Loucy (cell line): Measurements from ENCODE around the gene SYNM.

Source experiments
- H2AFZ ChIP-seq: fragments of 200-600 bp; sonication (generic); 2 replicates; pipeline ENCODE4 v1.6.0; 2016; ENCODE audit warnings: antibody characterized with exemption, mild to moderate bottlenecking, low read length, moderate library complexity
- H3F3A ChIP-seq: fragments of 200-600 bp; 2 replicates; pipeline ENCODE4 v1.6.0; 2016; ENCODE audit warnings: antibody characterized with exemption, low read depth, mild to moderate bottlenecking
- H3K27me3 ChIP-seq: fragments of 200-600 bp; sonication (generic); 2 replicates; pipeline ENCODE4 v1.6.1; 2014; ENCODE audit warnings: low read length, mild to moderate bottlenecking; ENCODE audit not compliant: insufficient read depth, poor library complexity, severe bottlenecking
- H3K36me3 ChIP-seq: fragments of 200-600 bp; sonication (generic); 2 replicates; pipeline ENCODE4 v1.6.1; 2016; ENCODE audit warnings: low read length; ENCODE audit not compliant: insufficient read depth
- H3K4me1 ChIP-seq: fragments of 200-600 bp; sonication (generic); 2 replicates; pipeline ENCODE4 v1.5.1; 2014; ENCODE audit warnings: low read length, mild to moderate bottlenecking; ENCODE audit not compliant: insufficient read depth, poor library complexity, severe bottlenecking
- H3K4me2 ChIP-seq: fragments of 200-600 bp; sonication (generic); 2 replicates; pipeline ENCODE4 v1.6.0; 2014; ENCODE audit warnings: antibody characterized with exemption, low read length, low read depth, mild to moderate bottlenecking; ENCODE audit not compliant: poor library complexity, severe bottlenecking
- H3K4me3 ChIP-seq: fragments of 200-600 bp; sonication (generic); 2 replicates; pipeline ENCODE4 v1.5.1; 2014; ENCODE audit warnings: low read length, mild to moderate bottlenecking, mixed read lengths; ENCODE audit not compliant: poor library complexity, severe bottlenecking
- H3K79me2 ChIP-seq: fragments of 200-600 bp; sonication (generic); 2 replicates; pipeline ENCODE4 v1.6.1; 2014; ENCODE audit warnings: low read length; ENCODE audit not compliant: insufficient read depth
- H3K9ac ChIP-seq: fragments of 200-600 bp; sonication (generic); 2 replicates; pipeline ENCODE4 v1.6.0; 2014; ENCODE audit warnings: mild to moderate bottlenecking, low read depth, low read length, moderate library complexity; ENCODE audit not compliant: poor library complexity, severe bottlenecking
- H3K9me2 ChIP-seq: fragments of 200-600 bp; sonication (generic); replicated peaks from 2 replicates; pipeline ENCODE4 v1.6.1; 2016; ENCODE audit warnings: low read depth, low read length, mixed read lengths
- H3K9me3 ChIP-seq: fragments of 200-600 bp; sonication (generic); 2 replicates; pipeline ENCODE4 v1.6.1; 2014; ENCODE audit warnings: mild to moderate bottlenecking, antibody characterized with exemption, low read length, low read depth; ENCODE audit not compliant: insufficient read depth
- H4K20me1 ChIP-seq: fragments of 200-600 bp; sonication (generic); 2 replicates; pipeline ENCODE4 v1.6.0; 2014; ENCODE audit warnings: antibody characterized with exemption, low read length, mild to moderate bottlenecking; ENCODE audit not compliant: insufficient read depth, poor library complexity, severe bottlenecking
- EZH2phosphoT487 ChIP-seq: fragments of 200-600 bp; IDR thresholded peaks from 2 replicates; pipeline ENCODE4 v1.6.1; 2018; ENCODE audit warnings: antibody characterized with exemption, mild to moderate bottlenecking, moderate library complexity, borderline replicate concordance
- TF ChIP-seq, protein P1 (sequence below): fragments of 200-600 bp; sonication (generic); conservative IDR thresholded peaks from 2 replicates; pipeline ENCODE4 v1.5.1; 2014; ENCODE audit warnings: mild to moderate bottlenecking, antibody characterized with exemption, low read length

Gene SYNM

GRCh38 chr15:99101501-99101900, 3.4 kb upstream of the SYNM start:
- Histone ChIP-seq H3K9me2 (no peaks in the 10 kb centered on the region), H4K20me1 (no peaks in the 10 kb centered on the region), H3K4me3 (no peak overlapping the region), H2AFZ (no peak overlapping the region), H3K4me1 (peaks cover 5% of the 10 kb centered on the region), H3K27me3 (no peaks in the 10 kb centered on the region), H3K9me3 (no peaks in the 10 kb centered on the region), H3K4me2 (no peak overlapping the region), H3K36me3 (no peaks in the 10 kb centered on the region), H3K79me2 (no peaks in the 10 kb centered on the region), H3K9ac (no peak overlapping the region), H3F3A (no peaks in the 10 kb centered on the region)
- TF ChIP-seq, protein P1, sequence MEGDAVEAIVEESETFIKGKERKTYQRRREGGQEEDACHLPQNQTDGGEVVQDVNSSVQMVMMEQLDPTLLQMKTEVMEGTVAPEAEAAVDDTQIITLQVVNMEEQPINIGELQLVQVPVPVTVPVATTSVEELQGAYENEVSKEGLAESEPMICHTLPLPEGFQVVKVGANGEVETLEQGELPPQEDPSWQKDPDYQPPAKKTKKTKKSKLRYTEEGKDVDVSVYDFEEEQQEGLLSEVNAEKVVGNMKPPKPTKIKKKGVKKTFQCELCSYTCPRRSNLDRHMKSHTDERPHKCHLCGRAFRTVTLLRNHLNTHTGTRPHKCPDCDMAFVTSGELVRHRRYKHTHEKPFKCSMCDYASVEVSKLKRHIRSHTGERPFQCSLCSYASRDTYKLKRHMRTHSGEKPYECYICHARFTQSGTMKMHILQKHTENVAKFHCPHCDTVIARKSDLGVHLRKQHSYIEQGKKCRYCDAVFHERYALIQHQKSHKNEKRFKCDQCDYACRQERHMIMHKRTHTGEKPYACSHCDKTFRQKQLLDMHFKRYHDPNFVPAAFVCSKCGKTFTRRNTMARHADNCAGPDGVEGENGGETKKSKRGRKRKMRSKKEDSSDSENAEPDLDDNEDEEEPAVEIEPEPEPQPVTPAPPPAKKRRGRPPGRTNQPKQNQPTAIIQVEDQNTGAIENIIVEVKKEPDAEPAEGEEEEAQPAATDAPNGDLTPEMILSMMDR, result no peak
- no peak for TF ChIP-seq EZH2phosphoT487

DNA sequence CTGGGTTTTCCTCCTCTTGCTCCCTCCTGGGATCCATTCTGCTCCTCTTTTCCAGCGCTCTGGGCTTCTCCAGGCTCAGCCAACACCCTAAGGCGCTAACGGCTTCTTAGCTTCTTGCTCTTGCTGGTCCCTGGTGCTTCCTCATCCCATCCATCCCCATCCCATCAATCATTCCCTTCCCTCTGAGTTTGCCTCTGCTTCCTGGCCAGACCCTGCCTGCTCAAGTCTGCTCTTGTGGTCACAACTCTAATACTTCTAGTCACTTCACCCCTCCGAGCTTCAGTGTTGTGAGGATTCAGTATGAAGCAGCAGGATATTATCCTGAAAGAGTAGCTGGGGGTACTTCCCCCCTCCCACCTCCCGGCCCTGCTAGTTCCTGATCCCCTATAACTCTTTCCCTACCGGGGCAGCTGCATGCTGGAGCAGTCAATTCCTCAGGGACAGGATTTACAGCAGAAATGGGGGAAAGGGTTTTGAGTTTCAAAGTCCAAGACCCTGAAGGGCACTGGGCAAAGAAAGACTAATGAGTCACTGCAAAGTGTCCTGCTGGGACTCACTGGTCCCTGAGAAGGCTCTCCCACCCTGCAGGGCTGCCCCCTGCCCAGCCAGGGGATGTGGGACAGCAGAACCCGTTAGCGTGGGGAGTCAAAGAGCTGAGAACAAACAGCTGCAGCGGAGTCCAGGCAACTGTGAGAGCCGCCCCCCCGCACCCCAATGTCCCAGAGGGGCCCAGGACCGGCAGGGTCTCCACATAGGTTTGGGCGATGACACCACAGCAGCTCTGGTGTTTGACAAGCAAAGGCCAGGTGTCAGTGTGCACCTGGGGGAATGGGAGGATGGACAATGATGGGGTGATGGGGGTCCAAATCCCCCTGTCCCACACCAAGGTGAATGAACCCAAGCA, 2.3 kb upstream of the SYNM start:
- no peak for TF ChIP-seq EZH2phosphoT487
- TF ChIP-seq, protein P1, result no peak
- peaks cover 5% of the 10 kb centered on the region for H3K4me1 ChIP-seq
- H3K9me3 ChIP-seq, result no peaks in the 10 kb centered on the region
- no peak overlapping the region for H3K9ac ChIP-seq
- H3K27me3 ChIP-seq, result no peaks in the 10 kb centered on the region
- no peaks in the 10 kb centered on the region for H3F3A ChIP-seq
- H3K79me2 ChIP-seq, result no peaks in the 10 kb centered on the region
- no peaks in the 10 kb centered on the region for H3K36me3 ChIP-seq
- no peak overlapping the region for H3K4me3 ChIP-seq
- no peak overlapping the region for H2AFZ ChIP-seq
- no peaks in the 10 kb centered on the region for H4K20me1 ChIP-seq
- H3K9me2 ChIP-seq, result no peaks in the 10 kb centered on the region
- no peak overlapping the region for H3K4me2 ChIP-seq

DNA sequence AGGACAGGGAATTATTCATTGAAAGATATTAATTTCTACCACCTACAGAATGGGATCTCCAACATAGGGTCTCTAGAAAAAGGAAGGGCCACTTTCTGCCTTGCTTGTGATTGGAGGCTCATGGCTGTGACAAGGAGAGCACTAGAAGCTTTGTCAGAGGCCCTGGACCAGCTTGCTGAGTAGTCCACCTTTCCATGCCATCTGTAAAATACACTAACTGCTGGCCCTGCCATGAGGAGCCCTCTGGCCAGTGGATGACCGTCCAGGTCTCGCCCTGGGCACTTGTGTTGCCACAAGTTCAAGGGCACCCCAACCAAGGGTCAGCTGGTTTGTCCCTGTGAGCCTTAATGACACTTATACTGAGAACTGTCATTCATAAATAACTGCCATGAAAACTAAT, 1.6 kb upstream of the SYNM start:
- no peaks in the 10 kb centered on the region for H3K9me3 ChIP-seq
- H3K4me3 ChIP-seq, result no peak overlapping the region
- no peaks in the 10 kb centered on the region for H4K20me1 ChIP-seq
- no peaks in the 10 kb centered on the region for H3K27me3 ChIP-seq
- TF ChIP-seq, protein P1, result no peak
- no peak for TF ChIP-seq EZH2phosphoT487
- peaks cover 5% of the 10 kb centered on the region for H3K4me1 ChIP-seq
- H2AFZ ChIP-seq, result no peak overlapping the region
- no peaks in the 10 kb centered on the region for H3K79me2 ChIP-seq
- no peak overlapping the region for H3K4me2 ChIP-seq
- H3F3A ChIP-seq, result no peaks in the 10 kb centered on the region
- H3K9ac ChIP-seq, result no peak overlapping the region
- H3K36me3 ChIP-seq, result no peaks in the 10 kb centered on the region
- no peaks in the 10 kb centered on the region for H3K9me2 ChIP-seq
